Chondrocyte (in vitro differentiated cells): ENCODE data around the gene MAML3. TPM values are rescaled to one million over a fixed set of nuclear protein-coding genes. Genes with fewer than 3 reads are reported as not detected.

ENCODE experiments used
- DNase-seq: peaks from one replicate; pipeline ENCODE4 v3.0.0; 2021; ENCODE audit warnings: mixed read lengths, low spot score
- H3K27ac Mint-ChIP-seq: one replicate; pipeline ENCODE4 v1.8.0; 2021; ENCODE audit warnings: mild to moderate bottlenecking, moderate library complexity, mixed read lengths; ENCODE audit not compliant: unreplicated experiment
- H3K27me3 Mint-ChIP-seq: 2 replicates; pipeline ENCODE4 v1.8.0; 2021; ENCODE audit warnings: low read depth, mixed read lengths
- H3K36me3 Mint-ChIP-seq: 2 replicates; pipeline ENCODE4 v1.8.0; 2021; ENCODE audit warnings: low read depth, mixed read lengths
- H3K4me1 Mint-ChIP-seq: 2 replicates; pipeline ENCODE4 v1.8.0; 2021; ENCODE audit warnings: low read depth, mild to moderate bottlenecking, mixed read lengths
- H3K4me3 Mint-ChIP-seq: one replicate; pipeline ENCODE4 v1.8.0; 2021; ENCODE audit warnings: mild to moderate bottlenecking, moderate library complexity, mixed read lengths; ENCODE audit not compliant: unreplicated experiment
- H3K9me3 Mint-ChIP-seq: 2 replicates; pipeline ENCODE4 v1.8.0; 2021; ENCODE audit warnings: low read depth, mixed read lengths
- CTCF ChIP-seq: fragments of 200-600 bp; sonication (generic); IDR thresholded peaks from 2 replicates; pipeline ENCODE4 v1.5.0; 2021; ENCODE audit warnings: antibody characterized with exemption, mild to moderate bottlenecking, moderate library complexity
- total RNA-seq: library from RNA; stranded (reverse); gene quantifications from 3 replicates; pipeline ENCODE4 v1.2.1, GENCODE V29; 2021

Gene MAML3
- total RNA-seq, 1 donor from 2014 or later: 1.6 TPM

- Mint-ChIP-seq H3K4me1 (peaks cover 14% of the 10 kb centered on the region), H3K27ac (no peak overlapping the region), H3K4me3 (no peak overlapping the region), H3K27me3 (no peaks in the 10 kb centered on the region), H3K36me3 (no peaks in the 10 kb centered on the region), H3K9me3 (no peaks in the 10 kb centered on the region)
- TF ChIP-seq CTCF: no peak
- DNase-seq: no peak
These were observed 364.8 kb downstream of the MAML3 start for GRCh38 chr4:139789096-139789654.

DNA sequence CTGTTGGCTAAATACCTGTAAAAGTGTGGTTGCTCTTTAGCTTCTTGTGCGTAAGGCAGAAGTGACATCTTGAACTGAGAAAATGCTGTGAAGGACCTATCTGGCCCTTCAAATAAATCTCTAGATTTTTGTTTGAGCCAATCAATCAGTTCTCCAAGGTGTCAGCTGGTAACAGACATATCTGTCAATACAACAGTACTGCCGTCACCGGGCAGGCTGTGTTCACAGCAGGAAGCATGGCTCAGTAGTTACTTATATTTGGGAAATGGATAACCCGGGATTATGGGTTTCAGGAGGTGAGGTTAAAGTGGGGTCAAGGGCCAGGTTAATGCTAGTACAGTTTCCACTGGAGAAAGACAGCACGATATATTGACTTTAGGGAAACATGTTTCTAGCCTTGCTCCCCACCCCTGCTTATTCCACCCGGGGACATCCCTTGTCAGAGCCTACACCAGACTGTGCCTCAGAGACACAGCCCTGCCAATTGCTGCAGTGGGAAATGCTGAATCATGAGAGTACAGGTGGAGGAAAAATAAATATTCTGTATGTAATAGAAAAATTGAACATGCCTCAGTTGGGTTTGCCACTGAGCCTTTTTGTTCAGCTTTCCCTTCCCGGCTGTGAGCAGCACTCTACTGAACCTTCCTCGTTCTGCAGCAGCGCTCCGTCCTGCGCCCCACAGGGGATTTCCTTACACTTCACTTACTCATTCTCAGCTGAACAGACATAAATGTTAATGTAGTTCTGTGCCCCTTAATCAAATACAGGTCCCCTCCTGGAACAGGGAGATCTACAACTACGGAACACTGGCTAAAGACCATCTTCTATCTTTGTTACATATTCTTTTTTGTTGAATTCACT lies 367.3 kb downstream of the MAML3 start:
- Mint-ChIP-seq H3K9me3 (no peaks in the 10 kb centered on the region), H3K36me3 (no peaks in the 10 kb centered on the region), H3K27me3 (no peaks in the 10 kb centered on the region), H3K27ac (no peak overlapping the region), H3K4me1 (peaks cover 22% of the 10 kb centered on the region), H3K4me3 (no peak overlapping the region)
- no peak for DNase-seq
- no peak for TF ChIP-seq CTCF

- no peak overlapping the region for H3K27ac Mint-ChIP-seq
- H3K27me3 Mint-ChIP-seq: no peaks in the 10 kb centered on the region
- H3K4me1 Mint-ChIP-seq: peaks cover 22% of the 10 kb centered on the region
- no peak for DNase-seq
- H3K9me3 Mint-ChIP-seq: no peaks in the 10 kb centered on the region
- no peak for TF ChIP-seq CTCF
- no peaks in the 10 kb centered on the region for H3K36me3 Mint-ChIP-seq
- H3K4me3 Mint-ChIP-seq: no peak overlapping the region
These were observed 368.6 kb downstream of the MAML3 start for GRCh38 chr4:139785356-139785755.

- Mint-ChIP-seq H3K9me3 (no peaks in the 10 kb centered on the region), H3K4me1 (peaks cover 22% of the 10 kb centered on the region), H3K4me3 (peak overlapping the region; percentile 50), H3K27ac (peak overlapping the region; percentile 78), H3K27me3 (no peaks in the 10 kb centered on the region), H3K36me3 (no peaks in the 10 kb centered on the region)
- DNase-seq: no peak
- no peak for TF ChIP-seq CTCF
These were observed 370.1 kb downstream of the MAML3 start for GRCh38 chr4:139783741-139784484.

GRCh38 chr4:139782926-139783522 lies 371.0 kb downstream of the MAML3 start:
- Mint-ChIP-seq H3K27ac (no peak overlapping the region), H3K27me3 (no peaks in the 10 kb centered on the region), H3K4me1 (peaks cover 22% of the 10 kb centered on the region), H3K9me3 (no peaks in the 10 kb centered on the region), H3K4me3 (no peak overlapping the region), H3K36me3 (no peaks in the 10 kb centered on the region)
- no peak for TF ChIP-seq CTCF
- DNase-seq: no peak
